GM12878 (cell line): ENCODE measurements around the gene TDRD9. TPM values are rescaled to one million over a fixed set of nuclear protein-coding genes. Genes with fewer than 3 reads are reported as not detected.

Experiments
- ATAC-seq: fragments of 200-7000 bp; cut with Tn5 transposase; 3 replicates; pipeline ENCODE4 v1.9.1; 2020; ENCODE audit warnings: mild to moderate bottlenecking, moderate library complexity
- BruUV-seq: library from RNA; stranded (reverse); fragments of 400-500 nt; replicated peaks from 2 replicates; lab custom pipeline; 2021; lab: Mats Ljungman, UMichigan
- CTCF ChIA-PET: fragments of 300-600 bp; sonication (Branson Sonifier 250); formaldehyde crosslinking; extraction: SDS; loops from one replicate; lab custom pipeline; 2021; ENCODE audit warnings: inconsistent platforms; lab: Yijun Ruan, JAX
- POLR2A ChIA-PET: fragments of 350-600 bp; formaldehyde crosslinking; extraction: SDS; loops from one replicate; lab custom pipeline; 2021; ENCODE audit warnings: inconsistent platforms; lab: Charles Lee
- RAD21 ChIA-PET: fragments of 300-600 bp; sonication (Branson Sonifier 250); formaldehyde crosslinking; loops from one replicate; lab custom pipeline; 2023; ENCODE audit warnings: antibody characterized with exemption; ENCODE audit not compliant: unreplicated experiment; lab: Charles Lee
- SMC1A ChIA-PET: fragments of 300-600 bp; sonication (Branson Sonifier 250); formaldehyde crosslinking; loops from one replicate; lab custom pipeline; 2023; ENCODE audit not compliant: unreplicated experiment, uncharacterized antibody; lab: Charles Lee
- DNase-seq: peaks from one replicate; pipeline ENCODE4 v3.0.0-alpha.2; 2011; ENCODE audit warnings: low read depth, low spot score
- FAIRE-seq: peaks from 3 replicates; lab custom pipeline; 2011; peaks lifted over from hg19 to GRCh38; lab: Jason Lieb, UNC
- H2AFZ ChIP-seq: 2 replicates; pipeline ENCODE4 v1.6.0; 2011; ENCODE audit warnings: low read depth, low read length, control low read depth; ENCODE audit not compliant: control insufficient read depth
- H3K27ac ChIP-seq: 2 replicates; pipeline ENCODE4 v1.5.1; 2011; ENCODE audit warnings: control low read depth; ENCODE audit not compliant: control insufficient read depth, insufficient read depth
- H3K27me3 ChIP-seq, 2 experiments: replicated peaks in 1 of 2; 2 replicates each; pipeline versions ENCODE4 v1.6.0 to v1.6.1; 2011; ENCODE audit warnings: low read length in 1 of 2; ENCODE audit not compliant: control insufficient read depth in 2 of 2, insufficient read depth in 2 of 2
- H3K36me3 ChIP-seq, 2 experiments: 2 replicates each; pipeline ENCODE4 v1.5.1; 2011; ENCODE audit warnings: low read length in 1 of 2; ENCODE audit not compliant: control insufficient read depth in 2 of 2, insufficient read depth in 2 of 2
- H3K4me1 ChIP-seq: 2 replicates; pipeline ENCODE4 v1.6.1; 2011; ENCODE audit warnings: mild to moderate bottlenecking, low read length, moderate library complexity, mixed read lengths; ENCODE audit not compliant: control insufficient read depth, insufficient read depth
- H3K4me2 ChIP-seq: 2 replicates; pipeline ENCODE4 v1.6.0; 2011; ENCODE audit warnings: control low read depth; ENCODE audit not compliant: control insufficient read depth, insufficient read depth
- H3K4me3 ChIP-seq: fragments of 200-600 bp; sonication (generic); 2 replicates; pipeline ENCODE4 v1.5.1; 2016
- H3K79me2 ChIP-seq: 2 replicates; pipeline ENCODE4 v1.6.0; 2011; ENCODE audit warnings: low read length; ENCODE audit not compliant: control insufficient read depth, insufficient read depth
- H3K9ac ChIP-seq: 2 replicates; pipeline ENCODE4 v1.8.0; 2011; ENCODE audit warnings: low read length, control low read depth, mixed read lengths; ENCODE audit not compliant: control insufficient read depth, insufficient read depth
- H3K9me3 ChIP-seq: replicated peaks from 3 replicates; pipeline ENCODE4 v1.5.1; 2011; ENCODE audit warnings: mild to moderate bottlenecking, low read length; ENCODE audit not compliant: control insufficient read depth, insufficient read depth
- H4K20me1 ChIP-seq: 2 replicates; pipeline ENCODE4 v1.6.0; 2011; ENCODE audit not compliant: control insufficient read depth, insufficient read depth
- ESRRA ChIP-seq: IDR thresholded peaks from 2 replicates; pipeline ENCODE4 v1.6.1; 2012; ENCODE audit warnings: mild to moderate bottlenecking, low read length, improper control_type of control experiment
- HDGF ChIP-seq: fragments of 450-650 bp; IDR thresholded peaks from 2 replicates; pipeline ENCODE4 v1.6.1; 2016; ENCODE audit warnings: antibody characterized with exemption
- MEF2A ChIP-seq: IDR thresholded peaks from 2 replicates; pipeline ENCODE4 v1.6.1; 2011; ENCODE audit warnings: low read depth, mild to moderate bottlenecking, low read length, moderate library complexity; ENCODE audit not compliant: insufficient read depth
- NFIC ChIP-seq: IDR thresholded peaks from 2 replicates; pipeline ENCODE4 v1.6.1; 2012; ENCODE audit warnings: low read depth, mild to moderate bottlenecking, inconsistent platforms, low read length, moderate library complexity
- POLR2AphosphoS2 ChIP-seq: IDR thresholded peaks from 2 replicates; pipeline ENCODE4 v1.6.1; 2011; ENCODE audit warnings: low read depth, mild to moderate bottlenecking, low read length, improper control_type of control experiment, moderate library complexity
- SPI1 ChIP-seq: IDR thresholded peaks from 2 replicates; pipeline ENCODE4 v1.6.1; 2011; ENCODE audit warnings: low read depth, mild to moderate bottlenecking, low read length, moderate library complexity, borderline replicate concordance; ENCODE audit not compliant: insufficient read depth
- STAT3 ChIP-seq: IDR thresholded peaks from 2 replicates; pipeline ENCODE4 v1.6.1; 2011; ENCODE audit warnings: low read depth, low read length, improper control_type of control experiment
- WGBS: methylation state at CpG from one replicate; pipeline ENCODE4 v1.1.6; 2016; ENCODE audit warnings: low lambda C conversion rate; ENCODE audit not compliant: insufficient replicate concordance, insufficient coverage; ENCODE audit errors: missing lambda C conversion rate; 5-methylcytosine and 5-hydroxymethylcytosine counted together
- in situ Hi-C: fragments of 300-500 bp; cut with MboI; formaldehyde crosslinking; loops from 9 replicates; pipeline ENCODE4 v1.14.3; 2018; ENCODE audit warnings: mixed read lengths
- intact Hi-C: fragments of 100-400 bp; cut with micrococcal nuclease; formaldehyde crosslinking; loops from one replicate; pipeline ENCODE4 v1.14.2; 2022; ENCODE audit not compliant: unreplicated experiment
- polyA plus RNA-seq, 11 experiments: library from polyadenylated mRNA; depleted of rRNA in 4 of 11; unstranded in 6 of 11; stranded (reverse) in 5 of 11; fragments of >200 nt; fragmentation: Nextera tagmentation in 4 of 11; fragmentation: Illumina TruSeq in 1 of 11; extraction: Ambion mirVana in 4 of 11; extraction: Trizol in 1 of 11; gene quantifications; 1 replicate in 1 of 11; 2 replicates in 10 of 11; pipeline versions ENCODE4 v1.2.1 to v1.2.3, GENCODE V29; 2011 to 2016; ENCODE audit warnings: inconsistent platforms in 2 of 11, missing spikeins in 2 of 11, low read depth in 1 of 11
- total RNA-seq, 4 experiments: library from RNA; depleted of rRNA in 3 of 4; stranded (reverse); fragments of >200 nt in 3 of 4; fragmentation: Illumina TruSeq in 1 of 4; extraction: Trizol in 1 of 4; gene quantifications; 2 replicates each; pipeline versions ENCODE4 v1.2.1 to v1.2.3, GENCODE V29; 2013 to 2021
- TF ChIP-seq, protein P1 (sequence below): IDR thresholded peaks from 2 replicates; pipeline ENCODE4 v1.6.1; 2012; ENCODE audit warnings: low read depth, low read length, improper control_type of control experiment
- TF ChIP-seq, protein P2 (sequence below): IDR thresholded peaks from 2 replicates; pipeline ENCODE4 v1.6.1; 2012; ENCODE audit warnings: low read depth, low read length, improper control_type of control experiment

TDRD9 gene
- total and polyA plus RNA-seq, 10 of the 15 experiments (the other 5 are each of a cell fraction or from before 2014, with no cell fraction given), result 0.12 TPM; not detected in 9

DNA sequence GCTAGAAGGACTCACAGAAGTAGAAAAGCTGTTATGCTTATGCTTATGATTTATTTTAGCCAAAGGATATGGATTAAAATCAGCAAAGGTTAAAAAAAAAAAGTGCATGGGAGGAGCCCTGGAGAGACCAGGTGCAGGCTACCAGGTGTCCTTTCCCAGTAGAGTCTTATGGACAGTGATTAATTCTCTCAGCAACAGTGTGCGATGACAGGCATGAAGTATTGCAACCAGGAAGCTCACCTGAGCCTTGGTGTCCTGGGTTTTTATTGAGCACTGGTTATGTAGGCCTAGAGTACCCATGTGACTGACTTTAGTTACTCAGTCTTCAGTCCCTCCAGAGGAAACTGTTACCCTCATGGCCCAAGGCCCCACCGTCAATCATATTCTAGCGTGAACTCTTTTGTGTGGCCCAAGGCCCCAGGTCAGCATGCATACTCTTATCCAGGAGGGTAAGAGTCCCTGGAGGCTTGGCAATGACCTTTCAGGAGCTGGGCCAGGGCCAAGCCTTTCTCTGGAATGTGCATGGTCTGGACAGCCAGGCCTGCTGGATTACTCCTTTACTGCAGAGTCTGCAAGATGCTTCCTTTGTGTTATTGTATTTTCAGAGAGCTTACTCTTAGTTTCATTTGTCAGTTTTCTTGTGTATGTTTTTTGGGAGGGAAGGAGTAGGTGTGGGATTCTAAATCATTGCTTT is 83.7 kb downstream of the TDRD9 start:
- no peaks in the 10 kb centered on the region for H3K36me3 ChIP-seq
- 75% methylated on average over 3 of the region's 3 CpGs for WGBS
- no peaks in the 10 kb centered on the region for H3K79me2 ChIP-seq
- RAD21 ChIA-PET, result no interaction called here
- no peaks in the 10 kb centered on the region for H4K20me1 ChIP-seq
- no peak overlapping the region for H3K9ac ChIP-seq
- FAIRE-seq (no peak), DNase-seq (no peak), ATAC-seq (no peak)
- BruUV-seq, result no TSS peak
- H3K27ac ChIP-seq, result no peak overlapping the region
- in situ Hi-C loops, result no loop called here
- no peaks in the 10 kb centered on the region; a peak in 1 of 4 replicates for H3K27me3 ChIP-seq
- no peak overlapping the region for H3K4me3 ChIP-seq
- POLR2A ChIA-PET, result no interaction called here
- CTCF ChIA-PET, result interaction anchor here (0.7 to 1.2 kb wide), 2 partner anchors 20 to 25 kb away, joined by 4 to 5 read pairs; no protein-coding TSS in a partner anchor
- H3K9me3 ChIP-seq, result no peaks in the 10 kb centered on the region
- no peak for TF ChIP-seq POLR2AphosphoS2
- TF ChIP-seq, protein P1, sequence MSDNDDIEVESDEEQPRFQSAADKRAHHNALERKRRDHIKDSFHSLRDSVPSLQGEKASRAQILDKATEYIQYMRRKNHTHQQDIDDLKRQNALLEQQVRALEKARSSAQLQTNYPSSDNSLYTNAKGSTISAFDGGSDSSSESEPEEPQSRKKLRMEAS, result no peak
- TF ChIP-seq NFIC, result no peak
- no peak for TF ChIP-seq MEF2A
- TF ChIP-seq, protein P2, sequence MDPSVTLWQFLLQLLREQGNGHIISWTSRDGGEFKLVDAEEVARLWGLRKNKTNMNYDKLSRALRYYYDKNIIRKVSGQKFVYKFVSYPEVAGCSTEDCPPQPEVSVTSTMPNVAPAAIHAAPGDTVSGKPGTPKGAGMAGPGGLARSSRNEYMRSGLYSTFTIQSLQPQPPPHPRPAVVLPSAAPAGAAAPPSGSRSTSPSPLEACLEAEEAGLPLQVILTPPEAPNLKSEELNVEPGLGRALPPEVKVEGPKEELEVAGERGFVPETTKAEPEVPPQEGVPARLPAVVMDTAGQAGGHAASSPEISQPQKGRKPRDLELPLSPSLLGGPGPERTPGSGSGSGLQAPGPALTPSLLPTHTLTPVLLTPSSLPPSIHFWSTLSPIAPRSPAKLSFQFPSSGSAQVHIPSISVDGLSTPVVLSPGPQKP, result no peak
- no peak for TF ChIP-seq SPI1
- no peak for TF ChIP-seq STAT3
- no peak for TF ChIP-seq ESRRA
- no peak for TF ChIP-seq HDGF
- no peak overlapping the region for H2AFZ ChIP-seq
- H3K4me2 ChIP-seq, result no peak overlapping the region
- intact Hi-C loops, result no loop called here
- no peaks in the 10 kb centered on the region for H3K4me1 ChIP-seq
- SMC1A ChIA-PET, result no interaction called here
